ENCODE measurements around the gene PAPOLA.

PAPOLA gene

GRCh38 chr14:96481731-96482314, 20.4 kb upstream of the PAPOLA start:
- Histone ChIP-seq H3K4me3 (ENCODE audit: low read depth, low read length) (no peak overlapping the region), H3K27ac (ENCODE audit: extremely low read depth, low read depth, low read length) (no peak overlapping the region), H3K9me3 (ENCODE audit: control insufficient read depth, insufficient read depth, low read depth, low read length) (no peaks in the 10 kb centered on the region), H3K36me3 (ENCODE audit: control insufficient read depth in 2 of 2, insufficient read depth in 1 of 2, low read length in 2 of 2) (no peaks in the 10 kb centered on the region), H3K4me1 (ENCODE audit: control insufficient read depth, insufficient read depth, low read length) (no peaks in the 10 kb centered on the region)
- ChIA-PET POLR2A (no interaction called here), CTCF (interaction anchor here (0.7 kb wide), 1 partner anchor 29 kb away, joined by 3 read pairs; no protein-coding TSS in a partner anchor)
- TF ChIP-seq ZNF488 (tag by site-specific recombination; IDR thresholded peaks at IDR 0.05): no peak
- no peak for TF ChIP-seq ZNF664 (tag by site-specific recombination; IDR thresholded peaks at IDR 0.05)

GRCh38 chr14:96482986-96483385, 19.2 kb upstream of the PAPOLA start:
- H3K4me1 ChIP-seq (ENCODE audit: control insufficient read depth, insufficient read depth, low read length): no peaks in the 10 kb centered on the region
- H3K27ac ChIP-seq (ENCODE audit: extremely low read depth, low read depth, low read length): no peak overlapping the region
- no peaks in the 10 kb centered on the region for H3K9me3 ChIP-seq (ENCODE audit: control insufficient read depth, insufficient read depth, low read depth, low read length)
- CTCF ChIA-PET: interaction anchor here (0.6 to 0.7 kb wide), 2 partner anchors 21 to 584 kb away, joined by 3 read pairs; no protein-coding TSS in a partner anchor
- no peaks in the 10 kb centered on the region for H3K36me3 ChIP-seq (ENCODE audit: control insufficient read depth in 2 of 2, insufficient read depth in 1 of 2, low read length in 2 of 2)
- TF ChIP-seq ZIC2 (tag by site-specific recombination; IDR thresholded peaks at IDR 0.05) (no peak), ZBTB17 (tag by site-specific recombination; IDR thresholded peaks at IDR 0.05) (no peak), ZNF354C (tag by site-specific recombination; IDR thresholded peaks at IDR 0.05; ENCODE audit: borderline replicate concordance, low read depth) (no peak), ZNF335 (tag by site-specific recombination; conservative IDR thresholded peaks at IDR 0.05) (no peak), ZSCAN16 (tag by site-specific recombination; IDR thresholded peaks at IDR 0.05) (no peak), ZNF140 (tag by site-specific recombination; IDR thresholded peaks at IDR 0.05) (no peak), ZNF580 (tag by site-specific recombination; IDR thresholded peaks at IDR 0.05) (no peak), ZNF654 (tag by site-specific recombination; IDR thresholded peaks at IDR 0.05; ENCODE audit: low read depth) (no peak), KLF8 (tag by site-specific recombination; IDR thresholded peaks at IDR 0.05) (no peak), ZNF521 (tag by site-specific recombination; IDR thresholded peaks at IDR 0.05) (no peak), ZFP41 (tag by site-specific recombination; IDR thresholded peaks at IDR 0.05; ENCODE audit: borderline replicate concordance) (no peak), ZNF23 (tag by site-specific recombination; IDR thresholded peaks at IDR 0.05; ENCODE audit: borderline replicate concordance) (no peak), EGR2 (tag by site-specific recombination; IDR thresholded peaks at IDR 0.05; ENCODE audit: low read depth) (no peak), BCL11B (tag by site-specific recombination; IDR thresholded peaks at IDR 0.05; ENCODE audit: low read depth) (no peak), ZNF571 (tag by site-specific recombination; IDR thresholded peaks at IDR 0.05) (no peak), ZSCAN5A (tag by site-specific recombination; IDR thresholded peaks at IDR 0.05) (no peak), ZNF350 (tag by site-specific recombination; IDR thresholded peaks at IDR 0.05) (no peak), ELK4 (IDR thresholded peaks at IDR 0.05; ENCODE audit: borderline replicate concordance, low read depth, low read length) (no peak), ZNF169 (tag by site-specific recombination; IDR thresholded peaks at IDR 0.05) (no peak), CTCF (tag by site-specific recombination; IDR thresholded peaks at IDR 0.05) (no peak)
- POLR2A ChIA-PET: interaction anchor here (0.7 kb wide), 1 partner anchor 9 kb away, joined by 3 read pairs; no protein-coding TSS in a partner anchor
- no peak overlapping the region for H3K4me3 ChIP-seq (ENCODE audit: low read depth, low read length)

Data from HEK293 (cell line).